PFSK-1 (cell line): ENCODE data around the gene PARP1.

ENCODE experiments used
- FOXP2 ChIP-seq: optimal IDR thresholded peaks from 2 replicates; pipeline ENCODE3; 2011; ENCODE audit warnings: borderline replicate concordance, control low read depth, inconsistent platforms; ENCODE audit not compliant: insufficient read depth; ENCODE audit errors: extremely low read length, extremely low read depth
- POLR2AphosphoS5 ChIP-seq: IDR thresholded peaks from 2 replicates; pipeline ENCODE4 v1.6.1; 2012; ENCODE audit warnings: low read depth, mild to moderate bottlenecking, control low read depth, low read length, moderate library complexity
- REST ChIP-seq, 2 experiments: IDR thresholded peaks; 2 replicates each; pipeline versions ENCODE4 v1.6.1 to v1.8.0; 2011 to 2012; ENCODE audit warnings: low read depth in 2 of 2, low read length in 2 of 2, control low read depth in 1 of 2, inconsistent platforms in 1 of 2, mild to moderate bottlenecking in 1 of 2, moderate library complexity in 1 of 2; ENCODE audit not compliant: insufficient read depth in 1 of 2
- SIN3A ChIP-seq: IDR thresholded peaks from 2 replicates; pipeline ENCODE4 v1.6.1; 2012; ENCODE audit warnings: mild to moderate bottlenecking, low read length, moderate library complexity, borderline replicate concordance; ENCODE audit not compliant: insufficient read depth
- TAF1 ChIP-seq: IDR thresholded peaks from 2 replicates; pipeline ENCODE4 v1.6.1; 2012; ENCODE audit warnings: low read length, control low read depth, borderline replicate concordance; ENCODE audit not compliant: insufficient read depth

Gene PARP1

DNA sequence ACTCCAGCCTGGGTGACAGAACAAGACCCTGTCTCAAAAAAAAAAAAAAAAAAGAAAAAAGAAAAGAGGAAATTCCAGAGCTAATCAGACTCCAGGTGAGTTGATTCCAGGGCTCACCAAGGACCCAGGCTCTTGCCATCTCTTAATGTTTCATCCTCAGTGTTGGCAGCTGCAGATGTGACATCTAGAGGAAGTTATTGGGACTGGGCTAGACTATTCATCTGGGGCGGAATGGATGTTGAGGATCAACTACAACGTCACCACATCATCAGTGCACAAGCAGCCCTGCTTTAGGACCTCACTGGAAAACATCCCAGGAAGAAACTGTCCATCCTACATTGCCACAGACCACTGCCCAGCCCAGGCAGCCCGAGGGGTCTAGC, 28.6 kb upstream of the PARP1 start:
- TF ChIP-seq SIN3A (no peak), REST (IDR thresholded peaks at IDR 0.05; ENCODE audit: insufficient read depth in 1 of 2, low read depth in 2 of 2, low read length in 2 of 2) (no peak), TAF1 (no peak), FOXP2 (no peak), POLR2AphosphoS5 (no peak)

DNA sequence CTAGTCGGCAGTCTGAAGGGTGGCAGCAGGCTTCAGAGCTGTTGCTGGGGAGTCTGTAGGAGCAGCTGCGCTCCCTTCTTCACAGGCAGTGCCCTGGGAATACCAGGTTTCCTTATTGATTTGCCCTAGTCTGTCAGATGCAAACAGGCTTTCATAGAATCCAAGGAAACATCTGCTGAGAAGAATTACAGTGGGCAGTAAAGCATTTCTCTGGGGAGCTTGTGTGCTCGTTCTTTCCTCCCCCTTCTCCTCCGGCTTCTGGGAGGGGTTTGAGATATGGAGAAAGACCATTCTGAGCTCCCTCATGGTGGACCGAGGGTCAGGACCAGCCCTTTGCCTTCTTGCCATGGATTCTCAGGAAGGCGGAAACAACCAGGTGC, 25.4 kb upstream of the PARP1 start:
- no peak for TF ChIP-seq TAF1
- TF ChIP-seq REST (IDR thresholded peaks at IDR 0.05; ENCODE audit: insufficient read depth in 1 of 2, low read depth in 2 of 2, low read length in 2 of 2), result no peak
- no peak for TF ChIP-seq SIN3A
- no peak for TF ChIP-seq FOXP2

GRCh38 chr1:226432586-226433340, 24.9 kb upstream of the PARP1 start:
- TF ChIP-seq FOXP2, result no peak
- no peak for TF ChIP-seq REST (IDR thresholded peaks at IDR 0.05; ENCODE audit: insufficient read depth in 1 of 2, low read depth in 2 of 2, low read length in 2 of 2)
- TF ChIP-seq SIN3A, result no peak
- no peak for TF ChIP-seq POLR2AphosphoS5

DNA sequence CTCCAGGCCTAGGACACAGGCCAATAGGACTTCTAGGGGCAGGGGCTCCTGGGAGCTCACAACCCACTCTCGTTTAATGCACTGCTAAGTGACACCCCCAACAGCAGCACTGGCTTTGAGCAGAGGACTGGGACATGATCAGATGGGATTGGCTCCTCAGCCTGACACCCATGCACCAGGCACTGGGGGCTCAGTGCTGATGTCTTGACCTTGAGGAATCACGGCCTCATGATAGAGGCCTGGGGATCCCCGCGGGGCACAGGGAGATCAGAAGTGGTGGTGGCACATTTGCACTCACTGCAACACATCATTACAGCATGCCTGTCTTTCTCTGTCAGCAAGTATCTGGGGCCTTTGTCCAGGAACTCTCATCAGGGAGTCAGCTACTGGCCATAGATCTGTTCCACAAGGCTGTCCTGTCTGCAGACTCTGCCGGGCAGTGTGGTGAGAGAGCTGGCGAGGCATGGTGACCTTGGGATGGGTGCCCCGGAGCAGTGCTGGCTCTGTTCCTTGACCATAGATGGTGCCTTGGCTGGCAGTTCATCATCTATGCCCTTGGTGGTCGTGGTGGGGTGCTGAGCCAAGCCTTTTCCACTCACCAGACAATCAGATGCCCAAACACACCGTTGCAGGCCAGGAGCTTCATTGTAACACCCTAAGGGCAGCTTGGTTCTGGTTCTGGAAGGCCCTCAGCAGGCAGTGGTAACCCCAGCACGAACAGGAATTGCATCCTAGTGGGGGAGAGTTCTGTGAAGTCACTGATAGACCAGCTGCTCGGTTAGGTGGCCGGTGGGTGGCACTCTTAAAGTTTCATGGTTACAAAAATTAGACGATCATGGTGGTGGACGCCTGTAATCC, 22.2 kb upstream of the PARP1 start:
- no peak for TF ChIP-seq REST (IDR thresholded peaks at IDR 0.05; ENCODE audit: insufficient read depth in 1 of 2, low read depth in 2 of 2, low read length in 2 of 2)
- TF ChIP-seq POLR2AphosphoS5, result no peak
